ENCODE results near the gene NFIB. TPM values are rescaled to one million over a fixed set of nuclear protein-coding genes. Genes with fewer than 3 reads are reported as not detected.

The NFIB gene
- total and polyA plus RNA-seq, 2 donors (not counting 1 experiment from before 2014, with no cell fraction given), result 29.3 to 36.3 TPM

DNA sequence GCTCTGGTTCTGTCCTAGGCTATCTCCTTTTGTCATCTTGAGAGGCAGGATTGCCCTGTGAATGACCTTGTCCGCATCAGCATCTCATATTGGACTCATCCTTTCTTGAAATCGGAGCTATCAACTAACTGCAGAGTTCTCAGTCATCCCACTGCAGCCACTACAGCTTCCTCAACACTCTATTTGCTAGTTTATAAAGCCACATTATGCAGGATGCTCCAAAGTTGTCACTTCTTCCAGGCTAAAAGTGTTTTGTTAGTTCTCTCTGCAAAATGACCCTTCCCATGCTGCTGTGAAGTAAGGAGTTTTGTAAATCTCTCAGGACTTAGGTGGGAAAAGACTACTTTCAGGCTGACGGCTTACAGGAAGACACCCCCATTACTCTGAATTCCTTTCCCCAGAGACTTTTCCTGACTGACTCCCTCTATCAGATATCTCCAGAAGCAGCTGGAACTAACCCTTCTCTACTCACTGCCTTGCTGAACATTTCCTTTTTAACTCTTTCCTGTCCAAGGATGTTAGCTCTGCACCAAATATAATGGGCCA is 257.6 kb downstream of the NFIB start:
- H3K4me3 ChIP-seq (replicated peaks in 1 of 4; ENCODE audit: control extremely low read depth in 1 of 4, insufficient read depth in 1 of 4, low read depth in 3 of 4, low read length in 4 of 4), result no peak overlapping the region
- no peak for TF ChIP-seq EZH2 (IDR thresholded peaks at IDR 0.05; ENCODE audit: low read length, missing control alignments)
- TF ChIP-seq, protein P1, sequence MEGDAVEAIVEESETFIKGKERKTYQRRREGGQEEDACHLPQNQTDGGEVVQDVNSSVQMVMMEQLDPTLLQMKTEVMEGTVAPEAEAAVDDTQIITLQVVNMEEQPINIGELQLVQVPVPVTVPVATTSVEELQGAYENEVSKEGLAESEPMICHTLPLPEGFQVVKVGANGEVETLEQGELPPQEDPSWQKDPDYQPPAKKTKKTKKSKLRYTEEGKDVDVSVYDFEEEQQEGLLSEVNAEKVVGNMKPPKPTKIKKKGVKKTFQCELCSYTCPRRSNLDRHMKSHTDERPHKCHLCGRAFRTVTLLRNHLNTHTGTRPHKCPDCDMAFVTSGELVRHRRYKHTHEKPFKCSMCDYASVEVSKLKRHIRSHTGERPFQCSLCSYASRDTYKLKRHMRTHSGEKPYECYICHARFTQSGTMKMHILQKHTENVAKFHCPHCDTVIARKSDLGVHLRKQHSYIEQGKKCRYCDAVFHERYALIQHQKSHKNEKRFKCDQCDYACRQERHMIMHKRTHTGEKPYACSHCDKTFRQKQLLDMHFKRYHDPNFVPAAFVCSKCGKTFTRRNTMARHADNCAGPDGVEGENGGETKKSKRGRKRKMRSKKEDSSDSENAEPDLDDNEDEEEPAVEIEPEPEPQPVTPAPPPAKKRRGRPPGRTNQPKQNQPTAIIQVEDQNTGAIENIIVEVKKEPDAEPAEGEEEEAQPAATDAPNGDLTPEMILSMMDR (conservative IDR thresholded peaks at IDR 0.05 in 1 of 2, IDR thresholded peaks at IDR 0.05 in 1 of 2; ENCODE audit: low read depth in 1 of 2, low read length in 2 of 2), result no peak
- DNase-seq (ENCODE audit: low read depth in 2 of 2), result peak in 1 of 2 donors; percentile 33
- H3K27ac ChIP-seq (ENCODE audit: insufficient read depth, low read length), result no peak overlapping the region
- H2AFZ ChIP-seq (ENCODE audit: low read length), result no peak overlapping the region
- no peaks in the 10 kb centered on the region for H3K4me1 ChIP-seq (ENCODE audit: control insufficient read depth, extremely low read depth, insufficient read depth, low read length)
- H3K36me3 ChIP-seq (ENCODE audit: control insufficient read depth, insufficient read depth, low read length), result no peaks in the 10 kb centered on the region
- no peak overlapping the region for H3K9ac ChIP-seq (ENCODE audit: insufficient read depth, low read length)
- no peaks in the 10 kb centered on the region for H4K20me1 ChIP-seq (ENCODE audit: control insufficient read depth, extremely low read depth, insufficient read depth, low read length)
- no peaks in the 10 kb centered on the region for H3K9me3 ChIP-seq (ENCODE audit: control insufficient read depth, insufficient read depth, low read depth, low read length)
- H3K79me2 ChIP-seq (ENCODE audit: control insufficient read depth, insufficient read depth, low read length), result no peaks in the 10 kb centered on the region
- no peaks in the 10 kb centered on the region for H3K27me3 ChIP-seq (ENCODE audit: control insufficient read depth, insufficient read depth, low read length)
- no peak overlapping the region for H3K4me2 ChIP-seq (ENCODE audit: extremely low read depth, insufficient read depth, low read length)

DNA sequence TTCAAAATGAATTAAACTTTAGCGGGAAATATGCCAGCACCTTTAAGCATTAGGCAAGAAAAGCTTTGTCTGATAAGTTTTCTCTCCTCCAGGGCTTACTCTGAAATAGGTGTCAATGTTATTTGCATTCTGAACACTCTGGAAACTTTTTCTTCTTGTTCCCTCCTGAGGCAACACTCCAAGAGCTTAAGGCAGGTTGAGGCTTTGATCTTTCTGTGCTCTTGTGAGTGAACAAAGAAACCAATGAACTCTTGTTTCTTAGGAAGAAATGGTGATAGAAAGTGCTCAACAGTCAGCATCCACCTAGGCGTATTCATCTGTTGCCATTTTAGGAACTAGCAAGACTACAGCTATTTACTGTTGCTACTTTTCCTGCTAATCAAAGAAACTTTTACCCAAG is 259.8 kb downstream of the NFIB start:
- no peaks in the 10 kb centered on the region for H3K27me3 ChIP-seq (ENCODE audit: control insufficient read depth, insufficient read depth, low read length)
- no peak overlapping the region for H3K4me2 ChIP-seq (ENCODE audit: extremely low read depth, insufficient read depth, low read length)
- no peak overlapping the region for H2AFZ ChIP-seq (ENCODE audit: low read length)
- no peak overlapping the region for H3K27ac ChIP-seq (ENCODE audit: insufficient read depth, low read length)
- H3K9me3 ChIP-seq (ENCODE audit: control insufficient read depth, insufficient read depth, low read depth, low read length), result no peaks in the 10 kb centered on the region
- no peak overlapping the region for H3K4me3 ChIP-seq (replicated peaks in 1 of 4; ENCODE audit: control extremely low read depth in 1 of 4, insufficient read depth in 1 of 4, low read depth in 3 of 4, low read length in 4 of 4)
- H3K9ac ChIP-seq (ENCODE audit: insufficient read depth, low read length), result no peak overlapping the region
- H4K20me1 ChIP-seq (ENCODE audit: control insufficient read depth, extremely low read depth, insufficient read depth, low read length), result no peaks in the 10 kb centered on the region
- no peaks in the 10 kb centered on the region for H3K36me3 ChIP-seq (ENCODE audit: control insufficient read depth, insufficient read depth, low read length)
- H3K4me1 ChIP-seq (ENCODE audit: control insufficient read depth, extremely low read depth, insufficient read depth, low read length), result no peaks in the 10 kb centered on the region
- TF ChIP-seq, protein P1 (conservative IDR thresholded peaks at IDR 0.05 in 1 of 2, IDR thresholded peaks at IDR 0.05 in 1 of 2; ENCODE audit: low read depth in 1 of 2, low read length in 2 of 2), result no peak
- no peaks in the 10 kb centered on the region for H3K79me2 ChIP-seq (ENCODE audit: control insufficient read depth, insufficient read depth, low read length)
- DNase-seq (ENCODE audit: low read depth in 2 of 2), result no peak

- H3K4me3 ChIP-seq (replicated peaks in 1 of 4; ENCODE audit: control extremely low read depth in 1 of 4, insufficient read depth in 1 of 4, low read depth in 3 of 4, low read length in 4 of 4), result no peak overlapping the region
- H3K9me3 ChIP-seq (ENCODE audit: control insufficient read depth, insufficient read depth, low read depth, low read length), result no peaks in the 10 kb centered on the region
- TF ChIP-seq, protein P1 (conservative IDR thresholded peaks at IDR 0.05 in 1 of 2, IDR thresholded peaks at IDR 0.05 in 1 of 2; ENCODE audit: low read depth in 1 of 2, low read length in 2 of 2), result no peak
- TF ChIP-seq EZH2 (IDR thresholded peaks at IDR 0.05; ENCODE audit: low read length, missing control alignments), result no peak
Measured at GRCh38 chr9:14052359-14052758, 261.6 kb downstream of the NFIB start.

More at GRCh38 chr9:14052359-14052758, 261.6 kb downstream of the NFIB start:
- Histone ChIP-seq H3K36me3 (ENCODE audit: control insufficient read depth, insufficient read depth, low read length) (no peaks in the 10 kb centered on the region), H3K4me2 (ENCODE audit: extremely low read depth, insufficient read depth, low read length) (no peak overlapping the region), H3K9ac (ENCODE audit: insufficient read depth, low read length) (no peak overlapping the region), H3K79me2 (ENCODE audit: control insufficient read depth, insufficient read depth, low read length) (no peaks in the 10 kb centered on the region), H2AFZ (ENCODE audit: low read length) (no peak overlapping the region), H3K27me3 (ENCODE audit: control insufficient read depth, insufficient read depth, low read length) (no peaks in the 10 kb centered on the region), H4K20me1 (ENCODE audit: control insufficient read depth, extremely low read depth, insufficient read depth, low read length) (no peaks in the 10 kb centered on the region), H3K27ac (ENCODE audit: insufficient read depth, low read length) (no peak overlapping the region), H3K4me1 (ENCODE audit: control insufficient read depth, extremely low read depth, insufficient read depth, low read length) (no peaks in the 10 kb centered on the region)
- DNase-seq (ENCODE audit: low read depth in 2 of 2), result no peak
